Measurements from ENCODE around the gene ZNF813.

- TF ChIP-seq CTCF (IDR thresholded peaks at IDR 0.05) (no peak), ZBTB33 (IDR thresholded peaks at IDR 0.05; ENCODE audit: borderline replicate concordance, low read depth) (no peak), POLR2AphosphoS5 (IDR thresholded peaks at IDR 0.05; ENCODE audit: low read depth, low read length) (no peak)
Observed at GRCh38 chr19:53507523-53508442, 40.2 kb downstream of the ZNF813 start.
